KMS-11 (cell line): ENCODE data around the gene CLDN3.

Experiments used
- H2AFZ ChIP-seq: fragments of 200-600 bp; sonication (generic); 2 replicates; pipeline ENCODE4 v1.6.1; 2016; ENCODE audit warnings: antibody characterized with exemption, mixed run types, low read depth
- H3K27ac ChIP-seq: fragments of 200-600 bp; sonication (generic); 2 replicates; pipeline ENCODE4 v1.6.1; 2016; ENCODE audit warnings: mild to moderate bottlenecking, mixed run types
- H3K27me3 ChIP-seq: fragments of 200-600 bp; sonication (generic); 2 replicates; pipeline ENCODE4 v1.6.1; 2017; ENCODE audit warnings: mild to moderate bottlenecking, low read depth, mixed run types, moderate library complexity; ENCODE audit not compliant: insufficient read depth
- H3K36me3 ChIP-seq: fragments of 200-600 bp; sonication (generic); 2 replicates; pipeline ENCODE4 v1.6.1; 2017; ENCODE audit warnings: mild to moderate bottlenecking, mixed run types; ENCODE audit not compliant: insufficient read depth
- H3K4me1 ChIP-seq: fragments of 200-600 bp; sonication (generic); 2 replicates; pipeline ENCODE4 v1.6.1; 2016; ENCODE audit warnings: mild to moderate bottlenecking, low read depth, mixed run types; ENCODE audit not compliant: poor library complexity, severe bottlenecking
- H3K4me2 ChIP-seq: fragments of 200-600 bp; sonication (generic); 2 replicates; pipeline ENCODE4 v1.7.0; 2016; ENCODE audit warnings: mild to moderate bottlenecking, mixed run types
- H3K4me3 ChIP-seq: fragments of 200-600 bp; sonication (generic); IDR thresholded peaks from 2 replicates; pipeline ENCODE4 v1.6.1; 2017; ENCODE audit warnings: low read depth, low read length, mixed read lengths; ENCODE audit not compliant: insufficient read depth
- H3K79me2 ChIP-seq: fragments of 200-600 bp; sonication (generic); 2 replicates; pipeline ENCODE4 v1.6.1; 2016; ENCODE audit warnings: low read depth, mixed run types; ENCODE audit not compliant: insufficient read depth
- H3K9ac ChIP-seq: fragments of 200-600 bp; sonication (generic); 2 replicates; pipeline ENCODE4 v1.6.1; 2016; ENCODE audit warnings: mild to moderate bottlenecking, mixed run types
- H4K20me1 ChIP-seq: fragments of 200-600 bp; sonication (generic); 2 replicates; pipeline ENCODE4 v1.6.1; 2016; ENCODE audit warnings: mild to moderate bottlenecking, mixed run types; ENCODE audit not compliant: insufficient read depth
- CTCF ChIP-seq: fragments of 200-600 bp; sonication (generic); conservative IDR thresholded peaks from 2 replicates; pipeline ENCODE4 v1.6.1; 2017; ENCODE audit warnings: low read depth, mild to moderate bottlenecking, antibody characterized with exemption, low read length, moderate library complexity, mixed read lengths

The CLDN3 gene

DNA sequence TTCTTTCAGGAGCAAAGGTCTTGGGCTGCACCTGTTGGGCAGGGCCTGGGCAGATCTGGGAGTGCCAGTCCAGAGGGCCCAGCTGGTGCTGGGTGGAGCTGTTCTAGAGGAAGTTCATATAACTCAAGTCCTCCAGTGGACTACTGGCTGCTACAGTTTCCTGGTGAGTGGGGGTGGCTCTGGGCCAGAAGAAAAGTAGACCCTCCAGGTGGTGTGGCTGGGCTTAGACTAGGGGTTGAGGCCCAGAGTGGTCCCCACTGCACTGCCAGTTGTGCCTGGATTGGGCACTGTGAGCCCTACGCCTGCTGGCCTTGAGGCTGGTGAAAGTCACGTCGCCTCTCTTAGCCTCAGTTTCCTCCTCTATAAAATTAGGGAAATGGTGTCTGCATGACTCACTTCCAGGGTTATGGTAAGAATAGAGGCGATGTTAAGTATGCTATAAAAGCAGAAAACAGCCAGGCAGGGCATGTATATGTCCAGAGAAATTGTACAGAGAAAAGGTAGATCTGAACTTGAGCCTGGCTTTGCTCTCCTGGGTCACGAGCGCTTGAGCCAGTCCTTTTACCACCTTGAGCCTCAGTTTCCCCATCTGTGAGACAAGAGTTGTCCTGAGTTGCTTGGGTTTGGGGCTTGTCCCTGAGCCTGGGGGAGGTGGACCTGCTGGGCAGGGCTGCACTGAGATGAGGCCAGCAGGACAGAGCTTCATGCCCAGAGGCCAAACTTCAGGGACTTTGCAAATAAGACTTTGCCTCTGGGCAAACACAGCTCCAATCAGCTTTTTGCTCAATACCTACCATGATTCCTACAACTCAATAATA, 3.8 kb upstream of the CLDN3 start:
- no peaks in the 10 kb centered on the region for H4K20me1 ChIP-seq
- H3K4me2 ChIP-seq = no peak overlapping the region
- H3K4me3 ChIP-seq = no peak overlapping the region
- H3K79me2 ChIP-seq = no peaks in the 10 kb centered on the region
- H3K4me1 ChIP-seq = peaks cover 36% of the 10 kb centered on the region
- H3K27ac ChIP-seq = no peak overlapping the region
- H3K36me3 ChIP-seq = no peaks in the 10 kb centered on the region
- H2AFZ ChIP-seq = no peak overlapping the region
- H3K27me3 ChIP-seq = no peaks in the 10 kb centered on the region
- TF ChIP-seq CTCF = no peak
- no peak overlapping the region for H3K9ac ChIP-seq

DNA sequence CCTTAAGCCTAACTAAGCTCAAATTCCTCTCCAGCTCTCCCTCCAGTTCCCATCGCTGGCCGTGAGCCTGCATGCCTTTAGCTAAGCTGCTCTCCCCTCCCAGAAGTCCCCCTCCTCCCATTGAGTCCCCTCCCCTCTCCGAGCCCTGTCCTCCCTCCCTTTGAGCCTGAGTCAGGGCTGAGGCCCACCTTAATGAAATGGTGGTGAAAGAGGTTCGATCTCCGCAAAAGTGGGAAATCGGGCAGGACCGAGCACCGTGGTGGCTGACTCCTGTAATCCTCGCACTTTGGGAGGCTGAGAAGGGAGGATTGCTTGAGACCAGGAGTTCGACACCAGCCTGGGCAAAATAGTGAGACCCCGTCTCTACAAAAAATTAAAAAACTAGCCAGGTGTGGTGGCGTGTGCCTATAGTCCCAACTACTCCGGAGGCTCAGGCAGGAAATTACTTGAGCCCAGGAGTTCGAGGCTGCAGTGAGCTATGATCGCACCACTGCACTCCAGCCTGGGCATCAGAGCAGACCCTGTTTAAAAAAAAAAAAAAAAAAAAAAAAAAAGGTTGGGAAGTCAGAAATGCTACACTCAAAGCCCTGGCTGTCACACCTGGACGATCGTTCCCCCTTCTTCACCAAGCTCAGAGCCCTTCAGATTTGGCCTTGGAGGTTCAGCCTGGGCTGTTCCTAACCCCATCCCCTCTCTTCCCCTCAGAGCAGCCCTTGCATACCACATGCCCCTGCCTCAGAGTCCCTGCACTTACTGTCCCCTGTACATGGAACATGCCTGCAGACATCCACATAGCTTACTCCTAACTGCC, 995 bp upstream of the CLDN3 start:
- Histone ChIP-seq H3K4me3 (no peak overlapping the region), H2AFZ (peak overlapping the region; percentile 96)

DNA sequence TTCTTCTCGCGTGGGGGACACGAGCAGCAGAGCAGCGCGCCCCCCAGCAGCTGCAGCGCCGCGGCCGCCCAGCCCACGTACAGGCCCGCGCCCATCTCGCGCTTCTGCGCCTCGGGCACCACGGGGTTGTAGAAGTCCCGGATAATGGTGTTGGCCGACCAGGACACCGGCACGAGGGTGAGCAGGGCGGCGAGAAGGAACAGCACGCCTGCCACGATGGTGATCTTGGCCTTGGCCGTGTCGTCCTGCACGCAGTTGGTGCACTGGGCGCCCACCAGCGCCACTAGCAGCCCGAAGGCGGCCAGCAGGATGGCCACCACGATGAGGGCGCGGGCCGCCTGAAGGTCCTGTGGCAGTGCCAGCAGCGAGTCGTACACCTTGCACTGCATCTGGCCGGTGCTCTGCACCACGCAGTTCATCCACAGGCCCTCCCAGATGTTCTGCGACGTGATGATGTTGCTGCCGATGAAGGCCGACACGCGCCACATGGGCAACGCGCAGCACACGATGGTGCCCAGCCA, 529 bp downstream of the CLDN3 start:
- Histone ChIP-seq H3K4me1 (peaks cover 57% of the 10 kb centered on the region), H2AFZ (peak overlapping the region; percentile 96), H3K79me2 (no peaks in the 10 kb centered on the region), H3K27ac (peak overlapping the region; percentile 62), H3K4me3 (no peak overlapping the region), H3K4me2 (peak overlapping the region; percentile 35; the same call in 1 of the 2 replicates), H3K9ac (peak overlapping the region; percentile 73), H3K27me3 (no peaks in the 10 kb centered on the region), H4K20me1 (no peaks in the 10 kb centered on the region), H3K36me3 (no peaks in the 10 kb centered on the region)
- TF ChIP-seq CTCF = no peak

More for the DNA sequence above, 995 bp upstream of the CLDN3 start:
- no peaks in the 10 kb centered on the region for H3K79me2 ChIP-seq
- peak overlapping the region; percentile 35 for H3K4me2 ChIP-seq
- H3K9ac ChIP-seq = peak overlapping the region; percentile 73; the same call in 1 of the 2 replicates
- H3K4me1 ChIP-seq = peaks cover 56% of the 10 kb centered on the region
- no peak for TF ChIP-seq CTCF
- H3K27ac ChIP-seq = no peak overlapping the region
- no peaks in the 10 kb centered on the region for H4K20me1 ChIP-seq
- H3K36me3 ChIP-seq = no peaks in the 10 kb centered on the region
- no peaks in the 10 kb centered on the region for H3K27me3 ChIP-seq

GRCh38 chr7:73768641-73769480, 1.2 kb downstream of the CLDN3 start:
- H3K27ac ChIP-seq = no peak overlapping the region
- no peak for TF ChIP-seq CTCF
- H4K20me1 ChIP-seq = no peaks in the 10 kb centered on the region
- H3K79me2 ChIP-seq = no peaks in the 10 kb centered on the region
- H3K27me3 ChIP-seq = no peaks in the 10 kb centered on the region
- H2AFZ ChIP-seq = no peak overlapping the region
- no peak overlapping the region for H3K9ac ChIP-seq
- no peak overlapping the region for H3K4me3 ChIP-seq
- H3K4me1 ChIP-seq = peaks cover 51% of the 10 kb centered on the region
- no peaks in the 10 kb centered on the region for H3K36me3 ChIP-seq
- H3K4me2 ChIP-seq = no peak overlapping the region
